Mucosa of rectum (tissue), 2 donors: ENCODE measurements around the gene PAPPA.

Experiments
- H3K27ac ChIP-seq, 2 donors: one replicate each; pipeline ENCODE4 v1.7.0; 2013; ENCODE audit warnings: inconsistent platforms in 2 of 2, low read depth in 2 of 2, low read length in 2 of 2
- H3K27me3 ChIP-seq, 2 donors: one replicate each; pipeline ENCODE4 v1.7.0; 2013; ENCODE audit warnings: low read length in 2 of 2; ENCODE audit not compliant: control insufficient read depth in 2 of 2, insufficient read depth in 2 of 2
- H3K36me3 ChIP-seq, 2 donors: one replicate each; pipeline ENCODE4 v1.7.0; 2013; ENCODE audit warnings: low read length in 2 of 2; ENCODE audit not compliant: control insufficient read depth in 2 of 2, insufficient read depth in 2 of 2
- H3K4me1 ChIP-seq, 2 donors: one replicate each; pipeline ENCODE4 v1.7.0; 2013; ENCODE audit warnings: low read length in 2 of 2, mild to moderate bottlenecking in 1 of 2; ENCODE audit not compliant: control insufficient read depth in 2 of 2, insufficient read depth in 2 of 2
- H3K4me3 ChIP-seq, 2 donors: one replicate each; pipeline ENCODE4 v1.7.0; 2013; ENCODE audit warnings: low read length in 2 of 2
- H3K9ac ChIP-seq, 2 donors: one replicate each; pipeline ENCODE4 v1.7.0; 2013; ENCODE audit warnings: low read length in 2 of 2, low read depth in 1 of 2, mild to moderate bottlenecking in 1 of 2
- H3K9me3 ChIP-seq, 2 donors: one replicate each; pipeline ENCODE4 v1.7.0; 2013; ENCODE audit warnings: low read length in 2 of 2; ENCODE audit not compliant: control insufficient read depth in 2 of 2
- donor health status: healthy.
- donor health status: Normal muscosa, but diverticular disease.

PAPPA gene

DNA sequence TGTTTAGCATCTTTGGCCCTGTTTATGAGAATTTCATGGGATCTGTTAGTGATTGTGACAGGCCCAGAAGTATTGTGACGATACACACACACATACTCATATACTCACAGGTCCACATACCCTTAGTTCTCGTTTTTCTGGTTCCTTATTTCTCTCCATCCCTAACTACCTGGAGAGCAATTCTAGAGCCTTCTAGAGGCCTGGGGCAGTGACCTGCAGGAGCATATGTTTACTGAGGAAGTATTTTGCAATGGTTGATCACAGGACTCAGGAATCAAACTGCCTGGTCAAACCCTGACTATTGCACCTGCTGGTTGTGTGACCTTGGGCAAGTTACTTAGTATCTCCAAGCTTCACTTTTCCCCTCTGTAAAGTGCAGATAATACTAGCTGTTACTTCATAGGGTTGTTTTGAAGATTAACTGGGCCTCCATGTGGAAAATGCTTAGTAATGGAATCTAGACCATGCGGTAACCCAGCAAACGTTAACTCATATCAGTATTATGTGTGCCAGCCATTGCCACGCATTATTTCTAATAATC is 8.7 kb downstream of the PAPPA start:
- Histone ChIP-seq H3K9me3 (no peaks in the 10 kb centered on the region), H3K27me3 (peaks cover 6 to 15% of the 10 kb centered on the region in 2 donors), H3K4me1 (no peaks in the 10 kb centered on the region), H3K27ac (no peak overlapping the region), H3K4me3 (no peak overlapping the region), H3K36me3 (no peaks in the 10 kb centered on the region), H3K9ac (no peak overlapping the region)

- no peak overlapping the region for H3K9ac ChIP-seq
- no peak overlapping the region for H3K4me3 ChIP-seq
- H3K36me3 ChIP-seq, result no peaks in the 10 kb centered on the region
- H3K9me3 ChIP-seq, result no peaks in the 10 kb centered on the region
- H3K27ac ChIP-seq, result no peak overlapping the region
- no peaks in the 10 kb centered on the region for H3K4me1 ChIP-seq
- peaks cover 0 to 9% of the 10 kb centered on the region in 2 donors for H3K27me3 ChIP-seq
Observed at GRCh38 chr9:116163293-116164055, 9.9 kb downstream of the PAPPA start.

- H3K4me3 ChIP-seq, result no peak overlapping the region
- H3K27ac ChIP-seq, result no peak overlapping the region
- H3K36me3 ChIP-seq, result no peaks in the 10 kb centered on the region
- no peaks in the 10 kb centered on the region for H3K9me3 ChIP-seq
- peaks cover 0 to under 1% of the 10 kb centered on the region in 2 donors for H3K27me3 ChIP-seq
- no peak overlapping the region for H3K9ac ChIP-seq
- no peaks in the 10 kb centered on the region for H3K4me1 ChIP-seq
Observed at GRCh38 chr9:116165912-116166311, 12.3 kb downstream of the PAPPA start.

DNA sequence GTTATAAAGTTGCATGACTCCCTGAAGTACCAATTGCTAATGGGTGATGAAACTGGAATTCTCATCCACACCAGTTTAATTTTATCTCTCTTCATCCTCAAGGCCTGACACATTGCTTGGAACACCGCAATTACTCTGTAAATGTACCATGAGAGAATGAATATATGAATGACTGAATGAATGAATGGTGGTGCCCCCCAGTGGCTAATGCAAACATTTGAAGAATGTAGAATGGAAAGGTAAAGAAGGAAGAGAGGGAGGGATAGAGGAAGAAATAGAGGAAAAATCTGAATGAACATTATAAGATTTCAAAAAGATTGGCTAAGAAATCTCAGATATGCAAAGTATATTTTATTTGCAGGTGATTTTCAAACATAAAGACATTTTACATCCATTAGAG is 13.1 kb downstream of the PAPPA start:
- no peak overlapping the region for H3K9ac ChIP-seq
- H3K27ac ChIP-seq, result no peak overlapping the region
- no peaks in the 10 kb centered on the region for H3K9me3 ChIP-seq
- H3K27me3 ChIP-seq, result no peaks in the 10 kb centered on the region
- H3K4me3 ChIP-seq, result no peak overlapping the region
- no peaks in the 10 kb centered on the region for H3K36me3 ChIP-seq
- H3K4me1 ChIP-seq, result no peaks in the 10 kb centered on the region

DNA sequence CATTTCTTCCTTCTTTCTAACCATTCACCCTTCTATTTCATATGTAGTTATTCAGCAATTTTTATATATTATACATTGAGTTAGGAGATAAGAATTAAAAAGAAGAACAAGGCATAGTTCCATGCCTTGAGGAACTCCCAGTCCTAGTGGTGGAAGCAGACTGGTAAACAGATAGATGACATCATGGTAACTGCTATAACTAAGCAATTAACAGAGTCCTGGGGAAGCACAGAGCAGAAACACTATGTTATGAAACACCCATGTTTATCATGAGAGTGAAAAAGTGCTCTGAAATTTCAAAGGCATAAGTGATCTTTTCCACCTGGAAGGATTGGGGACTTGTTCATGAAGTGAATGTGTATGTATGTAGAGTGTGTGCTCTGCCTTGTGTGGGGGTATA is 14.6 kb downstream of the PAPPA start:
- H3K9ac ChIP-seq, result no peak overlapping the region
- H3K27ac ChIP-seq, result no peak overlapping the region
- H3K4me1 ChIP-seq, result no peaks in the 10 kb centered on the region
- H3K4me3 ChIP-seq, result no peak overlapping the region
- no peaks in the 10 kb centered on the region for H3K27me3 ChIP-seq
- H3K36me3 ChIP-seq, result no peaks in the 10 kb centered on the region
- no peaks in the 10 kb centered on the region for H3K9me3 ChIP-seq

DNA sequence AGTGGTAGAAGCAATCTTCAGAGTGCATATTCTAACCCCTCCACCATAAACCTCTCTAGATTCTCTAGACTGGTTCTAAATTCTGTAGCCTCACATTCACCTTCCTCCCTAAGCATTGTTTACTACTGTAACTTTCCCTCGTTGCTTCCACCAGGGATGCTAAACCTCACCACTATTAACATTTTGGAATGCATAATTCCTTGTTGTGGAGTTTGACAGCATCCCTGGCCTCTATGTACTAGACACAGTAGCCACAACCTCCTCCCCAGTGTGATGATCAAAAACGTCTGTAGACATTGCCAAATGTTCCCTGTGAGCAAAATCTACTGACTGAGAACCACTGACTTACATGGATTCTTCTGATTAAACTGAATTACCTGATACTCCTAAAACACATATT is 18.6 kb downstream of the PAPPA start:
- H3K9ac ChIP-seq, result no peak overlapping the region
- H3K36me3 ChIP-seq, result no peaks in the 10 kb centered on the region
- no peaks in the 10 kb centered on the region for H3K4me1 ChIP-seq
- no peaks in the 10 kb centered on the region for H3K9me3 ChIP-seq
- no peak overlapping the region for H3K4me3 ChIP-seq
- no peaks in the 10 kb centered on the region for H3K27me3 ChIP-seq
- no peak overlapping the region for H3K27ac ChIP-seq

GRCh38 chr9:116174347-116174746 is 20.8 kb downstream of the PAPPA start:
- Histone ChIP-seq H3K36me3 (no peaks in the 10 kb centered on the region), H3K4me3 (no peak overlapping the region), H3K9ac (no peak overlapping the region), H3K9me3 (no peaks in the 10 kb centered on the region), H3K4me1 (no peaks in the 10 kb centered on the region), H3K27me3 (no peaks in the 10 kb centered on the region), H3K27ac (no peak overlapping the region)

- no peaks in the 10 kb centered on the region for H3K27me3 ChIP-seq
- no peaks in the 10 kb centered on the region for H3K9me3 ChIP-seq
- H3K9ac ChIP-seq, result no peak overlapping the region
- H3K36me3 ChIP-seq, result no peaks in the 10 kb centered on the region
- no peak overlapping the region for H3K27ac ChIP-seq
- no peaks in the 10 kb centered on the region for H3K4me1 ChIP-seq
- H3K4me3 ChIP-seq, result no peak overlapping the region
Observed at GRCh38 chr9:116175614-116176013, 22.0 kb downstream of the PAPPA start.

GRCh38 chr9:116178481-116179211 is 25.1 kb downstream of the PAPPA start:
- Histone ChIP-seq H3K36me3 (no peaks in the 10 kb centered on the region), H3K9me3 (no peaks in the 10 kb centered on the region)

DNA sequence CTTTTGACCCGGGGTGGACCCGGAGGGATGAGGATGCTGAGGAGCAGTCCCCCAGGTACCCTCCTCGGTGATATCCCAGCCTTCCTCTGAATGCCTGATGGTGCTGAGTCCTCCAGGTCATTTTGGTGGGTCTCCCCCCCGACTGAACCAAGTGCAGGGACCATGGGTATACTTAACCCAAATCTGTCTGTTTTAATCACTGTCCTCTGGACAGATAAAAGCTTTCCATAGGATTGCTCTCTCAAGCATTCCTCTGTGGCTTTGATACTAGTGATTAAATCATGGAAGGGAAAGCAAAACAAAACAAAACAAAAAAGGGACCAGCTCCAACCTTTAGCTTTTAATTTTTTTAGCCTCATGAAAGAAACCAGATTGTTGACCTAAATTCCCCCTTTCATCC is 26.0 kb downstream of the PAPPA start:
- Histone ChIP-seq H3K27me3 (no peaks in the 10 kb centered on the region), H3K9me3 (no peaks in the 10 kb centered on the region), H3K9ac (no peak overlapping the region), H3K27ac (no peak overlapping the region), H3K36me3 (no peaks in the 10 kb centered on the region), H3K4me3 (no peak overlapping the region), H3K4me1 (no peaks in the 10 kb centered on the region)

More at GRCh38 chr9:116178481-116179211, 25.1 kb downstream of the PAPPA start:
- Histone ChIP-seq H3K4me1 (no peaks in the 10 kb centered on the region), H3K9ac (no peak overlapping the region), H3K4me3 (no peak overlapping the region), H3K27me3 (no peaks in the 10 kb centered on the region), H3K27ac (no peak overlapping the region)
